Ectodermal cell (in vitro differentiated cells): ENCODE data around the gene C12orf56.

Experiments used
- H3K27ac ChIP-seq: 2 replicates; pipeline ENCODE4 v1.7.0; 2013; ENCODE audit warnings: mild to moderate bottlenecking, low read depth, low read length; ENCODE audit not compliant: insufficient read depth, poor library complexity, severe bottlenecking
- H3K27me3 ChIP-seq: 2 replicates; pipeline ENCODE4 v1.7.0; 2013; ENCODE audit warnings: mild to moderate bottlenecking, low read length; ENCODE audit not compliant: insufficient read depth, control insufficient read depth, poor library complexity, severe bottlenecking
- H3K36me3 ChIP-seq: one replicate; pipeline ENCODE4 v1.7.0; 2013; ENCODE audit warnings: low read length; ENCODE audit not compliant: control insufficient read depth, insufficient read depth
- H3K4me1 ChIP-seq: one replicate; pipeline ENCODE4 v1.7.0; 2013; ENCODE audit warnings: low read length; ENCODE audit not compliant: control insufficient read depth, insufficient read depth
- H3K4me3 ChIP-seq: 2 replicates; pipeline ENCODE4 v1.7.0; 2013; ENCODE audit warnings: low read depth, low read length, control low read depth; ENCODE audit not compliant: insufficient read depth
- H3K9me3 ChIP-seq: 2 replicates; pipeline ENCODE4 v1.7.0; 2013; ENCODE audit warnings: mild to moderate bottlenecking, low read length, moderate library complexity; ENCODE audit not compliant: control insufficient read depth
- WGBS, 2 experiments: methylation state at CpG; one replicate each; pipeline ENCODE4 v1.1.7; 2013; ENCODE audit warnings: missing lambda C conversion rate in 2 of 2; 5-methylcytosine and 5-hydroxymethylcytosine counted together

Gene C12orf56

DNA sequence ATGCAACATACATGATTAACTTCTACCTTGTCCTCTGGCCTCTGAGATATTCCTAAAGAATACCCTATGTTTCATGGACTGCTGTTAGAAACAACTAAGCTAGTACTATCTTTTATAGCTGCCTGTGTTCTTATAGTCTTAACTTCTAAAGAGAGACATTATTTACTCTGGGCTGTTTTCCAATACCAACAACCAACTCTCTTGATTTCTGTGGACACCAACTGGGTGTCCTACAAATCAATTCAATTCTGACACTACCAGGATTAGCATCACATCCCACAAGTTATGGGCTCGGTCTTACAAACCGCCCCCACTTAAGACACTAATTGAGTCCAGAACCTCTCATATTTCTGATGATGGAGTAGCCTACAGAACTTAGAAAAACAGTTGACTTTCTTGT lies 21.9 kb upstream of the C12orf56 start:
- H3K4me1 ChIP-seq = no peaks in the 10 kb centered on the region
- H3K27ac ChIP-seq = no peak overlapping the region
- peaks cover 49% of the 10 kb centered on the region for H3K36me3 ChIP-seq
- H3K27me3 ChIP-seq = no peaks in the 10 kb centered on the region
- WGBS, 2 experiments = 97 to 98% methylated on average over 2 of the region's 2 CpGs
- no peaks in the 10 kb centered on the region for H3K9me3 ChIP-seq
- H3K4me3 ChIP-seq = no peak overlapping the region

DNA sequence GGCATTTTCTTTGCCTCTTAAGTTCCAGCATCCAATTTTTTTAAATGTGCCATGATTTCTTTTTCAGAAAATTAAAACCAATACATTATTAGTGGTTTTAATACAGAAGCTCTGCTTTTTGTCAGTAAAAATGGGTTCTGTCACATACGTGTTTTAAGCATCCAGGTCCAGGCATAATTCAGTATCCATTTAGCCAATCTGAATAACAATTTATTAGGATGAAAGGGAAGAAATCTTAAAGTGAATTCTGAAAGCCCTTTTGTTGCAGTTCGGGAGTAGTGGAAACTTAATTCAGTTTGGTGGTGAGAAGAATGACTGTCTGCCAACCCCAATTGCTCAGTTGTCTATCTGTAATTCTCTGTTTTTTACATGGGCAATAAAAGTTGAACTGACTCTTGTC lies 20.9 kb upstream of the C12orf56 start:
- Histone ChIP-seq H3K9me3 (no peaks in the 10 kb centered on the region), H3K27ac (no peak overlapping the region), H3K4me3 (no peak overlapping the region), H3K27me3 (no peaks in the 10 kb centered on the region), H3K36me3 (peaks cover 41% of the 10 kb centered on the region), H3K4me1 (no peaks in the 10 kb centered on the region)
- WGBS, 2 experiments = 93 to 94% methylated on average over 1 to 2 of the region's 2 CpGs

DNA sequence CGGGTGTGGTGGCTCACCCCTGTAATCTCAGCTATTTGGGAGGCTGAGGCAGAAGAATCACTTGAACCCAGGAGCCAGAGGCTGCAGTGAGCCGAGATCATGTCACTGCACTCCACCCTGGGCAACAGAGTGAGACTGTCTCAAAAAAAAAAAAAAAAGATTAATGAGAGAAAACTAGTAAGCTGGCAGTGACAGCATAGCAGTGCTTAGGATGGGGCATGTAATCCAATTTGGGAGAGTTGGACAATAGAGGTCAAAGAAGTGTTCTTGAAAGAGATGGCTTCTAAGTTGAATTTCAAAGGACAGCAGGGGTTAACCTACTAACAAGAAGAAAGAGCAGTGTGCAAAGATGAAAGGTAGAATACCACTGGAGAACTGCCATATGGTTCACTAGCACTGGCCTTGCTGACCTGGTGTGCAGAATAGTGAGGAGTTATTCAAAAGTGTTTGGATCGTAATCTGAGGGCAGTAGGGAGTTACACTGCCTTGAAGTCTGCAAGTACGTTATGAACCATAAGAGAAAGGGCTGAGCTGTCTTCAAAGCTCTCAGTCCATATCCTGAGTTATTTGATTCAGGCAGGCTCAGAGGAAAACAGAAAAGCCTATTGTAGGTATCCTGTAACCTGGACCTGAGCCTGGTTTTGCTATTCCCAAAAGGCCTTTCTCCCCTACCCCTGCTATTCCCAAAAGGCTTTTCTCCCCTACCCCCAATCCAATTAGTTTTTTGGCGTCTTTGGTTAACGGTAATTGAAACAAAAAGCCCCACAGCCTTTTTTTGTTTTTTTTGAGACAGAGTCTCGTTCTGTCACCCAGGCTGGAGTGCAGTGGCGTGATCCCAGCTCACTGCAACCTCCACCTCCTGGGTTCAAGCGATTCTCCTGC lies 17.0 kb upstream of the C12orf56 start:
- Histone ChIP-seq H3K27me3 (no peaks in the 10 kb centered on the region), H3K4me3 (no peak overlapping the region), H3K36me3 (peaks cover 20% of the 10 kb centered on the region), H3K27ac (no peak overlapping the region), H3K9me3 (no peaks in the 10 kb centered on the region), H3K4me1 (no peaks in the 10 kb centered on the region)
- WGBS, 2 experiments = 83 to 84% methylated on average over 9 of the region's 9 CpGs

DNA sequence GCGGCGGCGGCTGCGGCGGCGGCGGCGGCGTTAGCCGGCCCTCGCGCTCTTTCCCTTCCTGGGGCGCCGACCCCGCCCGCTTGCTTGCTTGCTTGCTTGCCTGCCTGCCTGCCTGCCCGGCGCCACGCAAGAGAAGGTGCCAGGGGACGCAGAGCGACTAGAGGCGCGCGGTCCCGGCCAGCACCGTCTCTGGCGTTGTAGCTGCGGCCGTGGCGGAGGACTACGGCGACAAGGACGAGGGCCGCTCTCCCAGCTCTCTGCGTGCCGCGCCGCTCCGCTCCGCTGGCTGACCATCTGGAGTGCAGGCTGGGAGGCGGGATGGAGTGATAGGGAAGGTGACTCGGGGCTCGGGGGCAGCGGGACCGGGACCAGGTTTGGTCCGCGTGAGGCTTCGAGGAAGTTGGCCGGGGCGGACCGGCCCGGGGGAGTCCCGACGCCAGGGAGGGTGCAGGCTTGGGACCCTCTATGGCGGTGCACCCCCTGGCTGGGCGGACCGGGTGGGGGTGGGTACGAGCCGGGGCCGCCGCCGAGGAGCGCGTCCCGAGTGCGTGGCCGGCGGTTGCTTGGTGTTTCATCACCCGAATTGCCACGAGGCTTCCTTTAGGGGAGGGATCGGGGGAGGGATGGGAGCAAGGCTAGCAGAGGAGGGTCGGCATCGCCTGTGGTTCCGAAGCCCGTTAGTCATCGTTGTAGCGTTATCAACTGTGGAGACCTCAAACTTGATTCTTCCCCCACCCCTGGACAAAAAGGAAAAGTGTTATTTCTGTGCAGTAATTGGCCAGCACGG lies 14.1 kb upstream of the C12orf56 start:
- peaks cover 6% of the 10 kb centered on the region for H3K4me1 ChIP-seq
- H3K27ac ChIP-seq = peak overlapping the region; percentile 97
- peak overlapping the region; percentile 90 for H3K4me3 ChIP-seq
- no peaks in the 10 kb centered on the region for H3K9me3 ChIP-seq
- WGBS, 2 experiments = 0% methylated on average over 78 of the region's 78 CpGs
- no peaks in the 10 kb centered on the region for H3K27me3 ChIP-seq
- H3K36me3 ChIP-seq = no peaks in the 10 kb centered on the region

DNA sequence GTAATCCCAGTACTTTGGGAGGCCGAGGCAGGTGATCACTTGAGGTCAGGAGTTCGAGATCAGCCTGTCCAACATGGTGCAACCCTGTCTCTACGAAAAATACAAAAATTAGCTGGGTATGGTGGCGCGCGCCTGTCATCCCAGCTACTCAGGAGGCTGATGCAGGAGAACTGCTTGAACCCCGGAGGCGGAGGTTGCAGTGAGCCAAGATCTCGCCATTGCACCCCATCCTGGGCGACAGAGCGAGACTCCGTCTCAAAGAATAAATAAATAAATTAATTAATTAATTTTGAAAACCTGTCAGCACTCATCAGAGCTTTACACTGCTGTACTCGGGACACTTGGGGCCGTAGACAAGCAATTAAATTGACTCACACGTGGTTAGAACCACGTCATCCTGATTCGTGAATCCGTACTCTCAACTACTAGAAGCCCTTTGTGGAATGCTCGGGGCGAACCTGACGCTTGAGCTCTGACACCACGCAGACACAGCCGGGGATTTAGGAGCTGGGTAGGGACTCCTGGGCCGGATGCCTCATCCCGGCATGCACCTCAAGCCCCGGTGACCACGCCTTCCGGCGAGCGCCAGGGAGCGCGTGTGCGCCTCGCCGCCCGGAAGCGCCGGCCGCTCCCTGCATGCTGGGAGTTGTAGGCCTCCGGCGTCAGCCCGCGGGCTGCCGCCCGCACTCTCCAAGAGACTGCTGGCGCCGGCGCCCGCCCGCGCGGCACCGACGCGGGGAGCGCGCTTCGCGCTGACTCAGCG lies 13.3 kb upstream of the C12orf56 start, which contains the start of gene XPOT:
TSS of gene XPOT (plus strand) at position 686 of the 763 bp plus-strand sequence. CDS start 5,644 bp downstream, outside the sequence.
- no peaks in the 10 kb centered on the region for H3K36me3 ChIP-seq
- H3K27me3 ChIP-seq = no peaks in the 10 kb centered on the region
- H3K27ac ChIP-seq = peak within 1 kb of the TSS; percentile 97
- H3K9me3 ChIP-seq = no peaks in the 10 kb centered on the region
- WGBS, 2 experiments = 16 to 18% methylated on average over 57 to 60 of the region's 60 CpGs
- H3K4me1 ChIP-seq = peaks cover 7% of the 10 kb centered on the region
- peak within 1 kb of the TSS; percentile 90 for H3K4me3 ChIP-seq

DNA sequence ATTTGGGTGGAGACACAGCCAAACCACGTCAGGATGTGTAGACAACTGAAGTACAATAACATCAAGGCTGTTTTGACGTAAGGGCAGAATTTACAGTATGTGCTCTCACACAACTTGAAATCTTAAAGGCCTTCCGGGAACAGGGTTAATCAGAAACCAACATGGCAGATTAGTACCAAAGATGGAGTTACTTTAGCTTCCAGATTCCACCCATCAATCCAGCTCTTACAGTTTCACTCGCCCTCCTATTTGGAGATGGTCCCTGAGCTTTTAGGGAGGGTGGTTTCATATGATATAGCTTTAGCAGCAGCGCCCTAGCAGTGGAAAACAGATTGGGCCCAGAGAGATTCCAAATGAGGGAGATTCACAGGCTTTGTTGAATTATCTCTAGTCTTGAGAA lies 11.6 kb upstream of the C12orf56 start:
- H3K9me3 ChIP-seq = no peaks in the 10 kb centered on the region
- peaks cover 7% of the 10 kb centered on the region for H3K4me1 ChIP-seq
- H3K27ac ChIP-seq = no peak overlapping the region
- no peak overlapping the region for H3K4me3 ChIP-seq
- no peaks in the 10 kb centered on the region for H3K36me3 ChIP-seq
- H3K27me3 ChIP-seq = no peaks in the 10 kb centered on the region
- 92 to 93% methylated on average over 5 of the region's 5 CpGs for WGBS, 2 experiments

DNA sequence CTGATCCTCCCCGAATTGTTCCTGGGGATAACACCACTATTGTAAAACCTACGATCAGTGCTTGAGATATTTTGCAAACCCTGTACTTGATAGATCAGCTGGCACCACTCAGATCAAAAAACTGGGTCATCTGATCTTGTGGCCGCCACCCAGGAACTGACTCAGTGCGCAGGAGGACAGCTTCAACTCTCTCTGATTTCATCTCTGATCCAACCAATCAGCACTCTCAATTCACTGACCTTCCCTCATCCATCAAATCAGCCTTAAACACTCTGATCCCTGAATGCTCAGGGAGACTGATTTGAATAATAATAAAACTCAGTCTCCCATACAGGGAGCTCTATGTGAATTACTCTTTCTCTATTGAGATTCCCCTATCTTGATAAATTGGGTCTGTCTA lies 9.5 kb upstream of the C12orf56 start:
- Histone ChIP-seq H3K9me3 (no peaks in the 10 kb centered on the region), H3K4me3 (no peak overlapping the region), H3K4me1 (peaks cover 7% of the 10 kb centered on the region), H3K27ac (no peak overlapping the region), H3K27me3 (no peaks in the 10 kb centered on the region), H3K36me3 (no peaks in the 10 kb centered on the region)
- WGBS, 2 experiments = 46 to 49% methylated on average over 4 of the region's 4 CpGs

DNA sequence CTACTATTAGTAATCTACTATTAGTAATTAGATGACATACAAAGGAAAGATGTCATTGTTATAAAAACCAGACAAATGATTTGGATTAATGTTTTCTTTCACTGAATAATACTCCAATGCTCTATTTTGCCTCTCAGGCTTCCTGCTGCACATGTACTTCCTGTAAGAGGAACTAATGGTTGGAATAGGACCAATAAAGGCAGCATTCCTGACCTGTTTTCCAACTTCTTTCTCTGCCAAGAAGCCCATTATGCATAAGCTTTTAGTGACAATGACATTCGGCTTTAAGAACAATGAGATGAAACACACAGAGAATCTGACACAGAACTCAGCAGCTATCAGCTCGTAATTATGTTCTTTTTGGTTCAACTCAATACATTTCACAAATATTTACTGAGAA lies 5.2 kb upstream of the C12orf56 start:
- Histone ChIP-seq H3K27ac (no peak overlapping the region), H3K9me3 (no peaks in the 10 kb centered on the region), H3K27me3 (peaks cover 4% of the 10 kb centered on the region), H3K36me3 (no peaks in the 10 kb centered on the region), H3K4me1 (peaks cover 7% of the 10 kb centered on the region), H3K4me3 (no peak overlapping the region)
- WGBS, 2 experiments = 88% methylated on average over 2 of the region's 2 CpGs

DNA sequence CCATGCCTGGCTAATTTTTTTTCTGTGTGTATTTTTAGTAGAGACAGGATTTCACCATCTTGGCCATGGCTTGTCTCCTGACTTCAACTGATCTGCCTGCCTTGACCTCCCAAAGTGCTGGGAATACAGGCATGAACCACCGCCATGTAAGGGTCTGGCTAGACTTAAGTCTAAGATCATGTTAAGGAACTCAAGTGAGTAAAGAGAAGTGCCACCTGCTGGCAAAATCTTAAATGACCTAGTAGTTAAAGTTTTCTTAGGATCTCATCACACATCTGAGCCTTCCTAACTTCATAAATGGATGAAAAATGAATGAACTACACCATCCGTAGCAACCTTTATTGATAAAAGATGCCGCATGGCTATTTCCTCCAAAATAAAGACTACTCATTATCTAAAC lies 1.7 kb upstream of the C12orf56 start:
- Histone ChIP-seq H3K4me3 (no peak overlapping the region), H3K36me3 (no peaks in the 10 kb centered on the region), H3K9me3 (no peaks in the 10 kb centered on the region), H3K27ac (no peak overlapping the region), H3K4me1 (no peaks in the 10 kb centered on the region), H3K27me3 (peaks cover 15% of the 10 kb centered on the region)
- 64 to 72% methylated on average over 3 of the region's 3 CpGs for WGBS, 2 experiments

DNA sequence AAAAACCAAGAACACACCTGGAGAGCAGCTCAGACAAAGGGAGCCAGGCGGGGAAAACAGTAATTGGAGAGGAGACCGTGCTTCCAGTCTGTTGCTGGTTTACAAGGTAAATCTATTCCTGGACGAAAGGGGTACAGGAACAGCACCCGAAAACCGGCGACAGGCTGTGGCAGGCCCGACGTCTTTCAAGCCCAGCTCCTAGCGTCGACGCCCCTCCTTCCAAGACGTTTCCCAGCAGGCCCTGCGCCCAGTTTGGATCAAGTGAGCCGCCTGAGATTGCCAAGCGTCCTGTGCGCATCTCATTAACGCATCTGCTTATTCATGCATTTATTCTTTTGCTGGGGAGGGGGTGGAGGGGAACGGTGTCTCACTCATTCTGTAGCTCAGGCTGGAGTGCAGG lies 1.4 kb downstream of the C12orf56 start:
- no peaks in the 10 kb centered on the region for H3K4me1 ChIP-seq
- H3K36me3 ChIP-seq = no peaks in the 10 kb centered on the region
- H3K27me3 ChIP-seq = peaks cover 15% of the 10 kb centered on the region
- no peak overlapping the region for H3K4me3 ChIP-seq
- H3K27ac ChIP-seq = no peak overlapping the region
- 93 to 94% methylated on average over 18 of the region's 18 CpGs for WGBS, 2 experiments
- H3K9me3 ChIP-seq = no peaks in the 10 kb centered on the region
